K562 (cell line): ENCODE results near the gene ALG14. TPM values are rescaled to one million over a fixed set of nuclear protein-coding genes. Genes with fewer than 3 reads are reported as not detected.

Experiments used
- ATAC-seq: fragments of 200-7000 bp; cut with Tn5 transposase; 3 replicates; pipeline ENCODE4 v1.9.1; 2020; ENCODE audit warnings: moderate library complexity
- BruUV-seq: library from RNA; stranded (reverse); fragments of 400-500 nt; replicated peaks from 2 replicates; lab custom pipeline; 2021; lab: Mats Ljungman, UMichigan
- CTCF ChIA-PET: fragments of 300-600 bp; formaldehyde crosslinking; extraction: SDS; loops from one replicate; lab custom pipeline; 2021; ENCODE audit warnings: low intra/inter-chr PET ratio; lab: Yijun Ruan, JAX
- POLR2A ChIA-PET: fragments of 300-600, 350-650 bp; sonication (Branson Sonifier 250); formaldehyde crosslinking; extraction: SDS; loops from one replicate; lab custom pipeline; 2021; ENCODE audit warnings: antibody characterized with exemption, inconsistent platforms; lab: Yijun Ruan, JAX
- DNase-seq, 4 experiments: peaks; one replicate each; pipeline versions ENCODE4 v3.0.0 to v3.0.0-alpha.2; 2011 to 2018; ENCODE audit warnings: low spot score in 3 of 4, mixed read lengths in 3 of 4; ENCODE audit errors: extremely low read depth in 1 of 4
- FAIRE-seq: peaks from 2 replicates; lab custom pipeline; 2011; peaks lifted over from hg19 to GRCh38; lab: Jason Lieb, UNC
- H2AFZ ChIP-seq: 2 replicates; pipeline ENCODE4 v1.6.0; 2011; ENCODE audit warnings: low read depth, low read length, control low read depth, inconsistent platforms
- H3K27ac ChIP-seq: fragments of 200-600 bp; 3 replicates; pipeline ENCODE4 v1.8.0; 2011; ENCODE audit warnings: low read depth, mild to moderate bottlenecking, control low read depth, inconsistent platforms, low read length, moderate library complexity, mixed read lengths; ENCODE audit errors: extremely low read depth
- H3K27me3 ChIP-seq, 2 experiments: fragments of 300-600 bp in 1 of 2; 2 replicates in 1 of 2; 3 replicates in 1 of 2; pipeline versions ENCODE4 v1.6.0 to v1.8.0; 2011; ENCODE audit warnings: inconsistent platforms in 2 of 2, low read length in 2 of 2, mild to moderate bottlenecking in 1 of 2, mixed read lengths in 1 of 2, moderate library complexity in 1 of 2; ENCODE audit not compliant: control insufficient read depth in 2 of 2, insufficient read depth in 2 of 2
- H3K36me3 ChIP-seq: fragments of 300-600 bp; 3 replicates; pipeline ENCODE4 v1.8.0; 2011; ENCODE audit warnings: mild to moderate bottlenecking, low read length, inconsistent platforms; ENCODE audit not compliant: control insufficient read depth, insufficient read depth
- H3K4me1 ChIP-seq, 2 experiments: fragments of 200-600 bp in 1 of 2; replicated peaks in 1 of 2; 2 replicates in 1 of 2; 3 replicates in 1 of 2; pipeline versions ENCODE4 v1.5.1 to v1.8.0; 2011; ENCODE audit warnings: inconsistent platforms in 2 of 2, low read length in 2 of 2, mild to moderate bottlenecking in 1 of 2, mixed read lengths in 1 of 2, moderate library complexity in 1 of 2; ENCODE audit not compliant: control insufficient read depth in 2 of 2, insufficient read depth in 2 of 2
- H3K4me2 ChIP-seq: 2 replicates; pipeline ENCODE4 v1.6.1; 2011; ENCODE audit warnings: low read length, control low read depth, inconsistent platforms, mixed read lengths; ENCODE audit not compliant: insufficient read depth
- H3K4me3 ChIP-seq: fragments of 200-600 bp; sonication (generic), shearing (Covaris generic); 2 replicates; pipeline ENCODE4 v1.5.1; 2016; ENCODE audit warnings: control low read depth, inconsistent platforms
- H3K79me2 ChIP-seq: fragments of 200-600 bp; 3 replicates; pipeline ENCODE4 v1.8.0; 2011; ENCODE audit warnings: low read length, inconsistent platforms; ENCODE audit not compliant: control insufficient read depth, insufficient read depth
- H3K9ac ChIP-seq, 2 experiments: 2 replicates each; pipeline versions ENCODE4 v1.6.0 to v1.6.1; 2011; ENCODE audit warnings: low read depth in 2 of 2, low read length in 2 of 2, control low read depth in 1 of 2, inconsistent platforms in 1 of 2, mild to moderate bottlenecking in 1 of 2, mixed read lengths in 1 of 2; ENCODE audit not compliant: insufficient read depth in 1 of 2
- H3K9me1 ChIP-seq: one replicate; pipeline ENCODE4 v1.6.0; 2011; ENCODE audit warnings: inconsistent platforms, mild to moderate bottlenecking, low read length, moderate library complexity; ENCODE audit not compliant: control insufficient read depth, insufficient read depth
- H3K9me3 ChIP-seq: replicated peaks from 2 replicates; pipeline ENCODE4 v1.5.1; 2011; ENCODE audit warnings: low read depth, low read length, inconsistent platforms; ENCODE audit not compliant: control insufficient read depth, insufficient read depth
- H4K20me1 ChIP-seq: replicated peaks from 2 replicates; pipeline ENCODE4 v1.6.1; 2011; ENCODE audit warnings: low read length, inconsistent platforms, mixed read lengths; ENCODE audit not compliant: control insufficient read depth, insufficient read depth
- CSDE1 ChIP-seq, 2 experiments: fragments of 450-650 bp; IDR thresholded peaks; 2 replicates each; pipeline ENCODE4 v1.6.1; 2016; ENCODE audit warnings: mild to moderate bottlenecking in 1 of 2
- ELK3 ChIP-seq: fragments of 450-650 bp; formaldehyde crosslinking; IDR thresholded peaks from 2 replicates; pipeline ENCODE4 v1.4.0; 2020; ENCODE audit warnings: mild to moderate bottlenecking
- ETS1 ChIP-seq: conservative IDR thresholded peaks from 2 replicates; pipeline ENCODE4 v1.6.1; 2011; ENCODE audit warnings: low read depth, mild to moderate bottlenecking, low read length; ENCODE audit not compliant: control insufficient read depth
- HMG20B ChIP-seq: fragments of 250-450 bp; sonication (Bioruptor Pico); IDR thresholded peaks from 2 replicates; pipeline ENCODE4 v1.5.0; 2021; ENCODE audit warnings: mild to moderate bottlenecking
- NR2C1 ChIP-seq, 2 experiments: fragments of 450-650 bp; IDR thresholded peaks; 2 replicates each; pipeline ENCODE4 v1.6.1; 2017; ENCODE audit warnings: mild to moderate bottlenecking in 2 of 2, antibody characterized with exemption in 1 of 2, inconsistent platforms in 1 of 2, missing compliant biosample characterization in 1 of 2, missing genetic modification characterization in 1 of 2
- POLR2A ChIP-seq: fragments of 450-650 bp; conservative IDR thresholded peaks from 2 replicates; pipeline ENCODE4 v1.6.1; 2016
- RBM22 ChIP-seq: fragments of 200-400 bp; formaldehyde crosslinking; IDR thresholded peaks from 2 replicates; pipeline ENCODE4 v1.6.1; 2018; ENCODE audit warnings: low read length, low read depth; ENCODE audit not compliant: poor library complexity, severe bottlenecking
- RBM25 ChIP-seq: fragments of 200-400 bp; formaldehyde crosslinking; IDR thresholded peaks from 2 replicates; pipeline ENCODE4 v1.6.1; 2018; ENCODE audit warnings: low read length, low read depth, moderate library complexity; ENCODE audit not compliant: severe bottlenecking
- RNF219 ChIP-seq: fragments of 250-450 bp; sonication (Bioruptor Pico); IDR thresholded peaks from 2 replicates; pipeline ENCODE4 v1.5.0; 2022; ENCODE audit warnings: mild to moderate bottlenecking
- WHSC1 ChIP-seq: IDR thresholded peaks from one replicate; pipeline ENCODE4 v1.6.1; 2012; ENCODE audit warnings: low read length, control low read depth, inconsistent platforms
- ZNF696 ChIP-seq: fragments of 250-450 bp; sonication (Bioruptor Pico); conservative IDR thresholded peaks from 2 replicates; pipeline ENCODE4 v1.4.0; 2020; ENCODE audit warnings: mild to moderate bottlenecking, moderate library complexity
- WGBS: fragments of 100-300 bp; shearing (Covaris generic); methylation state at CpG from one replicate; pipeline ENCODE4 v1.1.6; 2016; ENCODE audit warnings: low coverage, mixed read lengths; ENCODE audit not compliant: insufficient coverage; ENCODE audit errors: missing lambda C conversion rate; 5-methylcytosine and 5-hydroxymethylcytosine counted together
- in situ Hi-C: fragments of 300-500 bp; cut with MboI; formaldehyde crosslinking; loops from 4 replicates; pipeline ENCODE4 v1.15.0; 2018; ENCODE audit warnings: inconsistent platforms, mixed read lengths
- intact Hi-C: fragments of 100-400 bp; cut with micrococcal nuclease; formaldehyde crosslinking; loops from 2 replicates; pipeline ENCODE4 v1.14.2; 2022
- polyA plus RNA-seq, 8 experiments: library from polyadenylated mRNA; depleted of rRNA in 4 of 8; stranded (reverse) in 5 of 8; unstranded in 3 of 8; fragments of >200 nt; fragmentation: Nextera tagmentation in 2 of 8; fragmentation: Illumina TruSeq in 1 of 8; extraction: Ambion mirVana in 2 of 8; extraction: Trizol in 1 of 8; gene quantifications; 2 replicates each; pipeline versions ENCODE4 v1.2.1 to v1.2.3, GENCODE V29; 2011 to 2014; ENCODE audit warnings: inconsistent platforms in 1 of 8, missing spikeins in 1 of 8
- total RNA-seq, 7 experiments: library from RNA; depleted of rRNA in 6 of 7; stranded (reverse); fragments of >200 nt in 6 of 7; fragmentation: Illumina TruSeq in 2 of 7; extraction: Trizol in 2 of 7; gene quantifications; 2 replicates each; pipeline versions ENCODE4 v1.2.1 to v1.2.3, GENCODE V29; 2011 to 2021; ENCODE audit warnings: low replicate concordance in 1 of 7
- TF ChIP-seq, protein P1 (sequence below), 2 experiments: fragments of 450-650 bp in 1 of 2; sonication (generic) in 1 of 2; formaldehyde crosslinking; conservative IDR thresholded peaks; 2 replicates each; pipeline versions ENCODE4 v1.4.0 to v1.8.1; 2020 to 2022; ENCODE audit warnings: mild to moderate bottlenecking in 1 of 2, missing genetic modification reagents in 1 of 2
- TF ChIP-seq, protein P2 (sequence below): fragments of 450-650 bp; formaldehyde crosslinking; IDR thresholded peaks from 2 replicates; pipeline ENCODE4 v1.4.0; 2020; ENCODE audit warnings: mild to moderate bottlenecking, mixed read lengths
- TF ChIP-seq, protein P3 (sequence below): fragments of 250-450 bp; sonication (Bioruptor Pico); IDR thresholded peaks from 2 replicates; pipeline ENCODE4 v1.4.0; 2020; ENCODE audit warnings: mild to moderate bottlenecking, moderate library complexity

Gene ALG14
- total and polyA plus RNA-seq, 9 of the 15 experiments (the other 6 are each of a cell fraction or from before 2014, with no cell fraction given), result 2.8 to 16.2 (median 4.9) TPM

DNA sequence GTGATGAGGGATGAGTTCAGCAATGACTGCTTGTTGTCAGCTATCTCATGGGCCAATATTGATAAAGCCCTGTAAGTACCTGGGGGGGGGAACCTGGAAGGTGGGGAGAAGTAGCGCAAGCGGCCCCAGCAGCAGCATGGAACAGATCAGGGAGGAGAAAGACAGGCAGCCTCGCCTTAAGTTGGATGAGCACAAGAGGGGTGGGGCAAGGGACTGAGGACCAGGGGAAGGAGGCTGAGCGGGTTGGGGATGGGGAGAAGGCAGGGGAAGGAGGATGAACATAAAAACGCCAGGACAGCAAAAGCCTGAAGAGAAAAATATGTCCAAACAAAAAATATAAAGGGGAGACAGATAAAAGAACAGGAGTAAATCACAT lies 70.6 kb downstream of the ALG14 start:
- Histone ChIP-seq H3K4me3 (no peak overlapping the region), H2AFZ (no peak overlapping the region), H3K4me2 (no peak overlapping the region), H3K27ac (no peak overlapping the region), H3K4me1 (peaks cover 0 to 2% of the 10 kb centered on the region in 2 experiments; a peak in 2 of 5 replicates), H3K9ac (no peak overlapping the region), H4K20me1 (no peaks in the 10 kb centered on the region), H3K36me3 (no peaks in the 10 kb centered on the region), H3K9me1 (no peaks in the 10 kb centered on the region), H3K79me2 (no peaks in the 10 kb centered on the region), H3K27me3 (no peaks in the 10 kb centered on the region), H3K9me3 (no peaks in the 10 kb centered on the region)
- intact Hi-C loops, result no loop called here
- no TSS peak for BruUV-seq
- in situ Hi-C loops, result no loop called here
- FAIRE-seq, result no peak
- WGBS, result 40% methylated on average over 5 of the region's 5 CpGs
- CTCF ChIA-PET, result interaction anchor here (0.6 kb wide), 1 partner anchor 11 kb away, joined by 3 read pairs; no protein-coding TSS in a partner anchor
- DNase-seq, result no peak
- ATAC-seq, result no peak
- POLR2A ChIA-PET, result interaction anchor here (0.7 to 0.8 kb wide), 2 partner anchors 9 to 62 kb away, joined by 3 to 4 read pairs; no protein-coding TSS in a partner anchor
- TF ChIP-seq CSDE1 (IDR thresholded peaks at IDR 0.05), result no peak
- TF ChIP-seq RBM22, result no peak
- no peak for TF ChIP-seq ETS1
- TF ChIP-seq, protein P1, sequence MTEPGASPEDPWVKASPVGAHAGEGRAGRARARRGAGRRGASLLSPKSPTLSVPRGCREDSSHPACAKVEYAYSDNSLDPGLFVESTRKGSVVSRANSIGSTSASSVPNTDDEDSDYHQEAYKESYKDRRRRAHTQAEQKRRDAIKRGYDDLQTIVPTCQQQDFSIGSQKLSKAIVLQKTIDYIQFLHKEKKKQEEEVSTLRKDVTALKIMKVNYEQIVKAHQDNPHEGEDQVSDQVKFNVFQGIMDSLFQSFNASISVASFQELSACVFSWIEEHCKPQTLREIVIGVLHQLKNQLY (CRISPR knock-in tag; conservative IDR thresholded peaks at IDR 0.05), result no peak
- no peak for TF ChIP-seq ELK3
- TF ChIP-seq ZNF696, result no peak
- no peak for TF ChIP-seq HMG20B (CRISPR knock-in tag)
- TF ChIP-seq, protein P2, sequence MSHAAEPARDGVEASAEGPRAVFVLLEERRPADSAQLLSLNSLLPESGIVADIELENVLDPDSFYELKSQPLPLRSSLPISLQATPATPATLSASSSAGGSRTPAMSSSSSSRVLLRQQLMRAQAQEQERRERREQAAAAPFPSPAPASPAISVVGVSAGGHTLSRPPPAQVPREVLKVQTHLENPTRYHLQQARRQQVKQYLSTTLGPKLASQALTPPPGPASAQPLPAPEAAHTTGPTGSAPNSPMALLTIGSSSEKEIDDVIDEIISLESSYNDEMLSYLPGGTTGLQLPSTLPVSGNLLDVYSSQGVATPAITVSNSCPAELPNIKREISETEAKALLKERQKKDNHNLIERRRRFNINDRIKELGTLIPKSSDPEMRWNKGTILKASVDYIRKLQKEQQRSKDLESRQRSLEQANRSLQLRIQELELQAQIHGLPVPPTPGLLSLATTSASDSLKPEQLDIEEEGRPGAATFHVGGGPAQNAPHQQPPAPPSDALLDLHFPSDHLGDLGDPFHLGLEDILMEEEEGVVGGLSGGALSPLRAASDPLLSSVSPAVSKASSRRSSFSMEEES (CRISPR knock-in tag), result no peak
- no peak for TF ChIP-seq RBM25
- no peak for TF ChIP-seq POLR2A
- TF ChIP-seq RNF219, result no peak
- TF ChIP-seq NR2C1 (IDR thresholded peaks at IDR 0.05), result no peak
- TF ChIP-seq NR2C1 (tag; IDR thresholded peaks at IDR 0.05), result no peak
- TF ChIP-seq, protein P3, sequence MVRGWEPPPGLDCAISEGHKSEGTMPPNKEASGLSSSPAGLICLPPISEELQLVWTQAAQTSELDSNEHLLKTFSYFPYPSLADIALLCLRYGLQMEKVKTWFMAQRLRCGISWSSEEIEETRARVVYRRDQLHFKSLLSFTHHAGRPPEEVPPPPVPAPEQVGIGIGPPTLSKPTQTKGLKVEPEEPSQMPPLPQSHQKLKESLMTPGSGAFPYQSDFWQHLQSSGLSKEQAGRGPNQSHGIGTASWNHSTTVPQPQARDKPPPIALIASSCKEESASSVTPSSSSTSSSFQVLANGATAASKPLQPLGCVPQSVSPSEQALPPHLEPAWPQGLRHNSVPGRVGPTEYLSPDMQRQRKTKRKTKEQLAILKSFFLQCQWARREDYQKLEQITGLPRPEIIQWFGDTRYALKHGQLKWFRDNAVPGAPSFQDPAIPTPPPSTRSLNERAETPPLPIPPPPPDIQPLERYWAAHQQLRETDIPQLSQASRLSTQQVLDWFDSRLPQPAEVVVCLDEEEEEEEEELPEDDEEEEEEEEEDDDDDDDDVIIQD, result no peak
- no peak for TF ChIP-seq WHSC1
